Pancreas (tissue), 10 donors: ENCODE results near the gene SATB1. TPM values are rescaled to one million over a fixed set of nuclear protein-coding genes. Genes with fewer than 3 reads are reported as not detected.
A peak's percentile ranks its signal among the peaks of the same experiment; 100 is the strongest.

Experiments
- ATAC-seq, 4 donors: fragments of 200-7000 bp; cut with Tn5 transposase; one replicate each; pipeline versions ENCODE4 v1.8.0 to v1.9.1; 2020; ENCODE audit warnings: mild to moderate bottlenecking in 4 of 4, moderate library complexity in 4 of 4
- DNase-seq, 6 donors: peaks; one replicate each; pipeline ENCODE4 v3.0.0-alpha.2; 2020
- FAIRE-seq: peaks from 2 replicates; lab custom pipeline; 2012; peaks lifted over from hg19 to GRCh38; lab: Jason Lieb, UNC
- H3K27ac ChIP-seq, 4 donors: fragments of 200-600 bp; sonication (generic); 1 replicate in 3 of 4; 2 replicates in 1 of 4; pipeline versions ENCODE4 v1.5.0 to v1.8.0; 2020
- H3K27me3 ChIP-seq, 4 donors: fragments of 200-600 bp; one replicate each; pipeline ENCODE4 v1.8.0; 2021
- H3K36me3 ChIP-seq, 3 donors: fragments of 200-600 bp; sonication (generic) in 1 of 3; one replicate each; pipeline versions ENCODE4 v1.5.0 to v1.8.0; 2020 to 2021
- H3K4me1 ChIP-seq, 3 donors: fragments of 200-600 bp; one replicate each; pipeline ENCODE4 v1.8.0; 2021
- H3K4me3 ChIP-seq, 4 donors: fragments of 200-600 bp; sonication (generic) in 2 of 4; one replicate each; pipeline versions ENCODE4 v1.5.0 to v1.8.0; 2020 to 2021
- H3K9me3 ChIP-seq, 4 donors: fragments of 200-600 bp; one replicate each; pipeline ENCODE4 v1.8.0; 2021
- CTCF ChIP-seq, 4 donors: fragments of 200-600 bp; sonication (generic) in 3 of 4; IDR thresholded peaks; one replicate each; pipeline versions ENCODE4 v1.5.0 to v1.8.0; 2021; ENCODE audit warnings: antibody characterized with exemption in 4 of 4
- WGBS, 2 donors: extraction: QIAGEN DNeasy Blood & Tissue Kit; methylation state at CpG; one replicate each; pipeline ENCODE4 v1.1.7; 2013; 5-methylcytosine and 5-hydroxymethylcytosine counted together
- intact Hi-C, 3 donors: fragments of 100-400 bp; cut with DNase I; formaldehyde crosslinking; loops; one replicate each; pipeline versions ENCODE4 v1.11.1 to v1.14.2; 2022
- polyA plus RNA-seq, 2 donors: library from polyadenylated mRNA; stranded (reverse); fragments of 200-250 nt; gene quantifications; one replicate each; pipeline ENCODE4 v1.2.3, GENCODE V29; 2013
- total RNA-seq, 6 donors: library from RNA; stranded (reverse); fragmentation: NEBNext Ultra II Directional in 4 of 6; extraction: Animal tissue kit (Norgen Biotek cat#: 25700) in 4 of 6; gene quantifications; one replicate each; pipeline versions ENCODE4 v1.2.1 to v1.2.4, GENCODE V29; 2021 to 2023
- donor health status: healthy with polysubstance abuse.
- donor health status: DM: no; HTN: no; CAD: no; lungs with moderate emphysema.
- donor health status: DM: no; HTN: no; CAD: no.
- donor health status: control.
- donor health status: control.
- donor health status: Bipolar disorder and iron deficiency.
- donor health status: DM: yes; HTN: yes; CAD: no.
- donor health status: DM: no; HTN: no; CAD: no.
- donor health status: DM: no; HTN: no; CAD: no.
- donor health status: DM: yes; HTN: yes; CAD: no.

Gene SATB1
- total and polyA plus RNA-seq, 8 donors = 12.6 to 40.0 (median 26.7) TPM

GRCh38 chr3:18432752-18433151 lies 7.6 kb upstream of the SATB1 start:
- intact Hi-C loops = no loop called here
- 91 to 93% methylated on average over 1 of the region's 1 CpG for WGBS, 2 donors
- Histone ChIP-seq H3K36me3 (no peaks in the 10 kb centered on the region), H3K27me3 (no peaks in the 10 kb centered on the region), H3K27ac (no peak overlapping the region), H3K9me3 (no peaks in the 10 kb centered on the region), H3K4me3 (no peak overlapping the region), H3K4me1 (peaks cover 0 to 4% (median 3%) of the 10 kb centered on the region in 3 donors)
- no peak for TF ChIP-seq CTCF (IDR thresholded peaks at IDR 0.05)
- FAIRE-seq = no peak
- no peak for DNase-seq
- no peak for ATAC-seq

- TF ChIP-seq CTCF (IDR thresholded peaks at IDR 0.05) = no peak
- Histone ChIP-seq H3K27me3 (no peaks in the 10 kb centered on the region), H3K4me1 (peaks cover 4 to 17% (median 7%) of the 10 kb centered on the region in 3 donors), H3K9me3 (no peaks in the 10 kb centered on the region), H3K27ac (no peak overlapping the region), H3K4me3 (no peak overlapping the region), H3K36me3 (no peaks in the 10 kb centered on the region)
- ATAC-seq (no peak), FAIRE-seq (no peak), DNase-seq (no peak)
- 82 to 87% methylated on average over 3 of the region's 3 CpGs for WGBS, 2 donors
- intact Hi-C loops = no loop called here
These were observed 6.1 kb upstream of the SATB1 start for GRCh38 chr3:18431266-18431665.

- DNase-seq = no peak
- no peaks in the 10 kb centered on the region for H3K36me3 ChIP-seq
- H3K9me3 ChIP-seq = no peaks in the 10 kb centered on the region
- no peak overlapping the region for H3K4me3 ChIP-seq
- intact Hi-C loops = no loop called here
- no peak for ATAC-seq
- no peak for FAIRE-seq
- H3K27me3 ChIP-seq = no peaks in the 10 kb centered on the region
- H3K4me1 ChIP-seq = peaks cover 4 to 18% (median 7%) of the 10 kb centered on the region in 3 donors
- TF ChIP-seq CTCF (IDR thresholded peaks at IDR 0.05) = no peak
- 76 to 77% methylated on average over 6 of the region's 6 CpGs for WGBS, 2 donors
- H3K27ac ChIP-seq = no peak overlapping the region
These were observed 4.0 kb upstream of the SATB1 start for GRCh38 chr3:18428991-18429745.

GRCh38 chr3:18428036-18428435 lies 2.9 kb upstream of the SATB1 start:
- no peaks in the 10 kb centered on the region for H3K27me3 ChIP-seq
- no peaks in the 10 kb centered on the region for H3K36me3 ChIP-seq
- no peak for FAIRE-seq
- H3K4me3 ChIP-seq = no peak overlapping the region
- no peaks in the 10 kb centered on the region for H3K9me3 ChIP-seq
- WGBS, 2 donors = 49 to 62% methylated on average over 1 of the region's 1 CpG
- intact Hi-C loops = no loop called here
- ATAC-seq = no peak
- no peak for DNase-seq
- H3K27ac ChIP-seq = no peak overlapping the region
- H3K4me1 ChIP-seq = peaks cover 4 to 18% (median 7%) of the 10 kb centered on the region in 3 donors
- no peak for TF ChIP-seq CTCF (IDR thresholded peaks at IDR 0.05)

- H3K27ac ChIP-seq = peak overlapping the region; percentile 81 to 97 (median 92)
- intact Hi-C loops = no loop called here
- H3K36me3 ChIP-seq = no peaks in the 10 kb centered on the region
- peaks cover 12 to 18% (median 16%) of the 10 kb centered on the region in 3 donors for H3K4me1 ChIP-seq
- peak overlapping the region in 3 of 4 donors; percentile 78 to 89 (median 83) for H3K4me3 ChIP-seq
- ATAC-seq = no peak
- H3K27me3 ChIP-seq = no peaks in the 10 kb centered on the region
- no peaks in the 10 kb centered on the region for H3K9me3 ChIP-seq
- no peak for TF ChIP-seq CTCF (IDR thresholded peaks at IDR 0.05)
- no peak for DNase-seq
- FAIRE-seq = peak; percentile 34
- 10 to 12% methylated on average over 3 of the region's 3 CpGs for WGBS, 2 donors
These were observed 1.6 kb upstream of the SATB1 start for GRCh38 chr3:18426597-18427193.
